Upper lobe of left lung (tissue), 4 donors: ENCODE measurements around the gene FKBP5.

ENCODE experiments used
- CTCF ChIP-seq, 6 experiments: fragments of 450-650 bp in 4 of 6; fragments of 200-600 bp in 2 of 6; sonication (generic) in 2 of 6; IDR thresholded peaks; one replicate each; pipeline ENCODE4 v1.5.1; 2016 to 2019; ENCODE audit warnings: antibody characterized with exemption in 6 of 6
- EP300 ChIP-seq, 4 donors: sonication (generic); formaldehyde crosslinking; IDR thresholded peaks; one replicate each; pipeline ENCODE4 v1.5.1; 2017; ENCODE audit warnings: antibody characterized with exemption in 4 of 4, control low read depth in 2 of 4
- POLR2A ChIP-seq, 4 donors: fragments of 450-650 bp; IDR thresholded peaks; one replicate each; pipeline ENCODE4 v1.5.1; 2016 to 2017; ENCODE audit warnings: antibody characterized with exemption in 4 of 4, mild to moderate bottlenecking in 2 of 4

GRCh38 chr6:35541836-35542235, 146.9 kb downstream of the FKBP5 start:
- no peak for TF ChIP-seq CTCF (IDR thresholded peaks at IDR 0.05)
- no peak for TF ChIP-seq POLR2A (IDR thresholded peaks at IDR 0.05)
- TF ChIP-seq EP300 (IDR thresholded peaks at IDR 0.05) = peak in 1 of 4 donors; percentile 51
